SK-N-MC (cell line): ENCODE measurements around the gene ART1.

Experiments used
- EZH2 ChIP-seq: fragments of 200-600 bp; sonication (generic); IDR thresholded peaks from one replicate; pipeline ENCODE4 v1.6.1; 2017; ENCODE audit warnings: antibody characterized with exemption
- POLR2AphosphoS5 ChIP-seq: IDR thresholded peaks from 2 replicates; pipeline ENCODE4 v1.6.1; 2012; ENCODE audit warnings: mild to moderate bottlenecking, low read depth, low read length, borderline replicate concordance

GRCh38 chr11:3712274-3712673, 67.3 kb downstream of the ART1 start:
- TF ChIP-seq POLR2AphosphoS5, result no peak
- no peak for TF ChIP-seq EZH2
